Activated CD8-positive, alpha-beta memory T cell treated with anti-CD3 and anti-CD28 coated beads, Interleukin-2, amount 50 U/mL, for 48 hours (primary cell): ENCODE measurements around the gene CASP6.

ENCODE experiments used
- DNase-seq: peaks from one replicate; pipeline ENCODE4 v3.0.0-alpha.2; 2020

Gene CASP6

GRCh38 chr4:109702950-109703663, at the start of gene CASP6:
Gene CASP6, minus strand, starts transcription at chr4:109703445. Its CDS starts 50 bp downstream, at chr4:109703395.
- DNase-seq = peak; percentile 84

- DNase-seq = no peak
Observed at GRCh38 chr4:109752525-109752924, 49.3 kb upstream of the CASP6 start.

DNA sequence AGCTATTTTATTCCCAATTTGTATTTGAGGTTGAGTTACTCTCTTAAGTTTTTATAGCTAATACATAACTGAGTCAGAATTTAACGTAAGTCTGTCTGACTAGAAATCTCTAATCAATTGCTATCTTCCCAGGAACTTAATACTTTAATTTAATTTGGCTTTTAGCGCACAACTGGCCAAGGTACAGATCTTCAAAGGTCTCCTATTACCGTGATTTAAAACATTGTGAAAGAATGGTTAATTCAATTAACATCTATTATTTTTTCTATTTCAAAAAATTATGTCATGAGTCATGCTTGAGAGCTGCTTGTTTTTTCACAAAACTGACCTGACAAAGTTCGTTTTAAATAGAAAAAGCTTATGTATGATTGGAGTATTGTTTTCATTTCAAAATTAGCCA, 48.6 kb upstream of the CASP6 start:
- DNase-seq = no peak

GRCh38 chr4:109750652-109751244, 47.5 kb upstream of the CASP6 start:
- no peak for DNase-seq

DNA sequence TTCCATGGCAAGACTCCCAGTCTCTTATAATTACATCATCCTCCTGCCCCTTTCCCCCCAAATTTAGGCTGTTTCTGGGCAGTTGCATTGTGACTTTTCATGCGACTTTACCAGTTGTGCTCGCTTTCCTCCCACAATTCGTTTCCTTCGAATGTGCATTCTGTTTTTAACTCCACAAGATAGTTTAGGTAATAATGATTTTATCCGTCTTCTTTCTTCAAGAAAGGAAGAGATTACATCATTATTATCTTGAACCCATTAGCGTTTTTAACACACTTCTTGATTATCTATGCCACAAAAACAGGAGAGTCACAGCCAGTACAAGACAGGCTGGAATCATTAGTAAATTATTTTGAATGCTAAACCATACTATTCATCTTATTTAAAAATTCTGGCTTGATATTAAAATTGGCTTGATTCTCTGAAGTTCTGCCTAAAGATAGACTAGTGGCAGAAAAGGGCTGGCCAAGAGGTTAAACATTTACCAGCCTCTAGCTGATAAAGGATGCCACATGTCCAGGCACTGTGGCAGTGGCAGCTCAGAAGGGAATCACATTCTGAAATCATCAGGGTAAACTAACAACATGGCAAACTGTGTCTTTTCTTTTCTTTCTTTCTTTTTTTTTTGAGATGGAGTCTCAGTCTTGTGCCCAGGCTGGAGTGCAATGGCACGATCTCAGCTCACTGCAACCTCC, 46.3 kb upstream of the CASP6 start:
- no peak for DNase-seq

GRCh38 chr4:109748114-109748513, 44.9 kb upstream of the CASP6 start:
- DNase-seq = no peak

DNA sequence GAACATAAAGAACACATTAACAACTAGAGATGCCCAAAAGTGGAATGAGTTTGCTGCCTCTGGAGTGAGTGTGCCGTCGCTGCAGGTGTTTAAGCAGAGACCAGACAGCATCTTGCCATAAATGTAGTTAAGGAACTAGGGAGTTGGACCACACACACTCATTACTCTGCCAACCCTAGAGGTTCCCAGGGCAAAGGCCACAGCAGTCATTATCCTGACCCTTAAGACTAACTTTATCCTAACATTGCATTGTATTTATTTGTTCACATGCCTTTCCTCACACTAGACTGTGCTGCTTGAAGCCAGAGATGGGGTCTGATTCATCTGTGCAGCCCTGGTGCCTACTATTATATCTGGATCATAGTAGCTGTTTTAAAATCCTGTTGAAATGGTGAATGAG, 43.5 kb upstream of the CASP6 start:
- no peak for DNase-seq

DNA sequence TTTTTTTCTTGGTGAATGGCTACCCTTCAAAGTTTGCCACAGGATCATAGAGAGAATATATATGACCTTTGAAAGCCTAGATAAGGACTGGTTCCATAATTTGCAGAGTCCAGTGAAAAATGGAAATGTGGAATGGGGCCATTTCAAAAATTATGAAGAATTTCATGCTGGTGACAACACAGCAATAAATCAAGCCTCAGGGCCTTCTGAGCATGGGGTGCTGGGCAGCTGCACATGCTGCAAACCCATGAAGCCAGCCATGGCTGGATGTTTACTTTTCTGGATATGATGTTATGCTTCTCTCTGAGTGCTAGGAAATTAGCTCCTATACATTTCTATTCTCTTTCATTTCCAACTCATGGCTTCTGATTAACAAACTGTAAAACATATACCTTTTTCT, 42.6 kb upstream of the CASP6 start:
- no peak for DNase-seq

DNA sequence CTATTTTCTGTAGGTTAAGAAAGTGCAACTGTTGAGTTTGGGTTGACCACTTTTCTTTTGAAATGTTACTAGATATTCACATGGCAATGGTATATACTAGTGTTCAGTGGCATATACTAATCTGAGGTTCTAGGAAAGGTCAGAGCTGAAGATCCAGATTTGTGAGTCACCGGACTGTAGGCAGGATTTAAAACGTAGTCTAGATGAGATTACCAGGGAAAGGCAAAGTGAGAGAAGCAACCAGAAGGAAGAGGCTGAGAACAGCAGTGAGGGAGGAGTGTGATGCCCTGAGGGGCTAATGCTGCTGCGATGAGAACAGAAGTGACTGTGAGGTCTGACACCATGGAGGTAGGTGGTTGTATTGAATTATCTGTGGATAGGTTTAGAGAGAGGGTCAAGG, 36.3 kb upstream of the CASP6 start:
- DNase-seq = no peak

GRCh38 chr4:109738104-109738872, 35.0 kb upstream of the CASP6 start:
- DNase-seq = no peak

DNA sequence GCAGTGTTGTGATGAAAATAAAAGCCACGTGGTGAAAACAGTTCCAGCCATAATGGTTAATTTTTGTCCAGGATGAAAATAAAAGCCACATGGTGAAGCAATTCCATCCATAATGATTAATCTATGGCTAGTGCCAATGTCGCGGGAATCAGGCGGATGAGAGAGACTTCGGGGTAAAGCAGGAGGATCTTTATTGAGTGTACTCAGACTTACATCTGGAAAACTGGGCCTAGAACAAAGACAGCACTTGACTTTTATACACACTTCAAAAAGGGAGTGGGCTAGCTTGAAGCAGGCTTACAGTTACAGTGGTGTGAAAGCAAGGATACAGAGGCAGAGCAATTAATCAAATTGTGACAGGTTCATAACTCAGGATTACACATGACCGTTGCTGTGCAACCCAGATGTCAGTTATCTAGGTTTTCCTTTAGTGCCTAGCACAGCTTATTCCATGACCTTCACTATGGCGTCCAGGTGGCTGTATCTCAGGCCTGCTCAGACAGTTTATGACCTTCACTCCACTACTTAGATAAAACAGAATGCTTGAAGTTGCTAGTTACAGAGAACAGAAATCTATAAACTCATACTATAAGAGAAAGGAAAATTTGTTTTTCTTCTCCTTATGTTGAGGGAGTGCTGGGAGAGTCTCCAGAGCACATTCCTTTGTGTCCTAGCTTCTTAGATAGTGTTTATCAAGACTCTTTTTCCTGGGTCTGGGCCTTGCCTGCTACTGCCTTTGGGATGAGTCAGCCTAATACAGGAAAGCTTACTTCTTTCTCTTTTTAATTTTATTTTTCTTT, 32.5 kb upstream of the CASP6 start:
- DNase-seq = no peak

- no peak for DNase-seq
Observed at GRCh38 chr4:109733728-109734127, 30.5 kb upstream of the CASP6 start.

GRCh38 chr4:109730619-109731545, 27.6 kb upstream of the CASP6 start:
- DNase-seq = no peak

GRCh38 chr4:109729718-109730618, 26.7 kb upstream of the CASP6 start, which contains the start of gene PLA2G12A:
Gene PLA2G12A, minus strand, starts transcription at chr4:109730070. Its CDS starts 261 bp downstream, at chr4:109729809.
- DNase-seq = peak; percentile 85

- DNase-seq = no peak
Observed at GRCh38 chr4:109729117-109729717, 26.0 kb upstream of the CASP6 start.

- DNase-seq = no peak
Observed at GRCh38 chr4:109728385-109728784, 25.1 kb upstream of the CASP6 start.

DNA sequence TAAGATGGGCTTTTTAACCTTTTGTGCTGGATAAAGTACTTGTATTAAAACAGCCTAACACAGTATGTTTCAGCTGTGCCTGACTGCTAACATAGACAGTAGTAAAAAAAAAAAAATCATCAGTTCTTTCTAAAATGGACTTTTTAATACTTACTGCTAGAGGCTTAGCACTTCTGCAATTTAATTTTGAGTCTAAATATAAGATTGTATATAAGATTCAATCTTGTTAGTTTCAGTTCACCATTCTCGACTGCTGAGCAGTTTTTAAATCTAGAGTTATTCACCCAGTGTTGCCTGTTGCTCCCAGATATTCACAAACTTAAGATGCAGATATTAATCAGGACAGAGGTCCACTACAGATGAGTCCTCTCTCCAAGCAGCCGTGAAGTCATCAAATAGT, 19.9 kb upstream of the CASP6 start:
- DNase-seq = no peak

- no peak for DNase-seq
Observed at GRCh38 chr4:109722357-109722756, 19.1 kb upstream of the CASP6 start.

DNA sequence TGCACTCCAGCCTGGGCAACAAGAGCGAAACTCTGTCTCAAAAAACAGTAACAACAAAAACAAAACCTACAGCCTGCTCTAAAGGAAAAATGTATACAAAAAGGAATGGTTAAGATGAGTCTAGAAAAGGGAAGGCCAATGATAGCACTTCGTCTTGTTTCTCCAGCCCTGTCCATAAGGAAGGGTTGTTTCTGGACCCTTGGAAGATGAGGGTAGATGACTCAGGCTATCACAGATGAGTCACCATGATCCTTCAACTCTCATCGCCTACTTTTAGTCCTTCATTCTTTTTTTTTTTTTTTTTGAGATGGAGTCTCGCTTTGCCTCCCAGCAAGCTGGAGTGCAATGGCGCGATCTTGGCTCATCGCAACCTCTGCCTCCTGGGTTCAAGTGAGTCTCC, 17.8 kb upstream of the CASP6 start:
- DNase-seq = no peak

DNA sequence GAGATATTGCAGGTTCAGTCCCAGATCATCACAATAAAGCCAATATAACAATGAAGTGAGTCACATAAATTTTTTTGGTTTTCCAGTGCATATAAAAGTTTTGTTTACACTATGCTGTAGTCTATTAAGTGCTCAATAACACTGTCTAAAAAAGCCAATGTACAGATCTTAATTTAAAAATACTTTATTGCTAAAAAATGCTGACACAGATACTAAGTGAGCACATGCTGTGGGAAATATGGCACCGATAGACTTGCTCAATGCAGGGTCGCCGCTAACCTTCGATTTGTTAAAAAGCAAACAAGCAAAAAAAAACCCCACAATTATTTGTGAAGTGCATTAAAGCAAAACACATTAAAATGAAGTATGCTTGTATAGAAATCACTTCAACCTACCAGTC, 16.4 kb upstream of the CASP6 start:
- DNase-seq = no peak
